DOHH2 (cell line): ENCODE results near the gene ADAM33.

Experiments
- EZH2phosphoT487 ChIP-seq: fragments of 200-600 bp; sonication (generic); IDR thresholded peaks from 2 replicates; pipeline ENCODE4 v1.6.1; 2017; ENCODE audit warnings: borderline replicate concordance, mild to moderate bottlenecking, antibody characterized with exemption, low read length, moderate library complexity, mixed read lengths
- TF ChIP-seq, protein P1 (sequence below): fragments of 200-600 bp; sonication (generic); IDR thresholded peaks from one replicate; pipeline ENCODE4 v1.5.1; 2014; ENCODE audit warnings: antibody characterized with exemption, mild to moderate bottlenecking, low read depth, low read length; ENCODE audit not compliant: poor library complexity, severe bottlenecking

DNA sequence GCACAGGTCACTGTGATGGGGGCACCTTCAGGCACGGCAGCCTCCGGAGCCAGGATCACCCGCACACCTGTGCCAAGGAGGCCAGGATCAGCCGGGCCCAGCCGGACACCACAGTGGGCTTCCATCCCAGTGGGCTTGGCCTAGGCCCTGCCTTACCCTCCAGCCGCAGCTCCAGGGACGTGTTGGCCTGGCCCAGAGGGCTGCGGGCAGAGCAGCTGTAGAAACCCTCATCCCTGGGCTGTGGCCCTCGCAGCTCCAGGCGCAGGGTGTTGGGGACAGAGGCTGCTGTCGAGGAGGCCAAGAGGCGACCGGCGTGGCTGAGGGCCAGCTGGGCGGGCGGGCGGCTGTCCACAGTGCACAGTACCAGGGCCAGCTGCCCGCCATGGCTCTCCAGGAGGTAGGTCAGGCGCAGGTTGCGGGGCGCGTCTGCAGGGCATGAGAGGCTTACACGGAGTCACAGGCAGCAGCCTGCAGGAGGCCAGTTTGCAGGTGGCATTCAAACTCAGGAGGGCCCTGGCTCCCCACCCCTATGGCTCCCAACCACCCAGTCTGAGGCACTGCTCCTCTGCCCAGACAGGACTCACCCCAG lies 11.0 kb upstream of the ADAM33 start:
- TF ChIP-seq EZH2phosphoT487: no peak
- TF ChIP-seq, protein P1, sequence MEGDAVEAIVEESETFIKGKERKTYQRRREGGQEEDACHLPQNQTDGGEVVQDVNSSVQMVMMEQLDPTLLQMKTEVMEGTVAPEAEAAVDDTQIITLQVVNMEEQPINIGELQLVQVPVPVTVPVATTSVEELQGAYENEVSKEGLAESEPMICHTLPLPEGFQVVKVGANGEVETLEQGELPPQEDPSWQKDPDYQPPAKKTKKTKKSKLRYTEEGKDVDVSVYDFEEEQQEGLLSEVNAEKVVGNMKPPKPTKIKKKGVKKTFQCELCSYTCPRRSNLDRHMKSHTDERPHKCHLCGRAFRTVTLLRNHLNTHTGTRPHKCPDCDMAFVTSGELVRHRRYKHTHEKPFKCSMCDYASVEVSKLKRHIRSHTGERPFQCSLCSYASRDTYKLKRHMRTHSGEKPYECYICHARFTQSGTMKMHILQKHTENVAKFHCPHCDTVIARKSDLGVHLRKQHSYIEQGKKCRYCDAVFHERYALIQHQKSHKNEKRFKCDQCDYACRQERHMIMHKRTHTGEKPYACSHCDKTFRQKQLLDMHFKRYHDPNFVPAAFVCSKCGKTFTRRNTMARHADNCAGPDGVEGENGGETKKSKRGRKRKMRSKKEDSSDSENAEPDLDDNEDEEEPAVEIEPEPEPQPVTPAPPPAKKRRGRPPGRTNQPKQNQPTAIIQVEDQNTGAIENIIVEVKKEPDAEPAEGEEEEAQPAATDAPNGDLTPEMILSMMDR: no peak
